GM19438 (cell line): ENCODE results near the gene EIF4G1.
"Not testable (repeated sequence)": the region's sequence is repeated elsewhere in the genome, so short reads cannot be mapped to it uniquely, and the experiment has no call there.

ENCODE experiments used
- ATAC-seq: cut with Tn5 transposase; IDR thresholded peaks from one replicate; pipeline ENCODE4 v1.9.1; 2021; ENCODE audit warnings: low read depth; ENCODE audit not compliant: unreplicated experiment

Gene EIF4G1, protein sequence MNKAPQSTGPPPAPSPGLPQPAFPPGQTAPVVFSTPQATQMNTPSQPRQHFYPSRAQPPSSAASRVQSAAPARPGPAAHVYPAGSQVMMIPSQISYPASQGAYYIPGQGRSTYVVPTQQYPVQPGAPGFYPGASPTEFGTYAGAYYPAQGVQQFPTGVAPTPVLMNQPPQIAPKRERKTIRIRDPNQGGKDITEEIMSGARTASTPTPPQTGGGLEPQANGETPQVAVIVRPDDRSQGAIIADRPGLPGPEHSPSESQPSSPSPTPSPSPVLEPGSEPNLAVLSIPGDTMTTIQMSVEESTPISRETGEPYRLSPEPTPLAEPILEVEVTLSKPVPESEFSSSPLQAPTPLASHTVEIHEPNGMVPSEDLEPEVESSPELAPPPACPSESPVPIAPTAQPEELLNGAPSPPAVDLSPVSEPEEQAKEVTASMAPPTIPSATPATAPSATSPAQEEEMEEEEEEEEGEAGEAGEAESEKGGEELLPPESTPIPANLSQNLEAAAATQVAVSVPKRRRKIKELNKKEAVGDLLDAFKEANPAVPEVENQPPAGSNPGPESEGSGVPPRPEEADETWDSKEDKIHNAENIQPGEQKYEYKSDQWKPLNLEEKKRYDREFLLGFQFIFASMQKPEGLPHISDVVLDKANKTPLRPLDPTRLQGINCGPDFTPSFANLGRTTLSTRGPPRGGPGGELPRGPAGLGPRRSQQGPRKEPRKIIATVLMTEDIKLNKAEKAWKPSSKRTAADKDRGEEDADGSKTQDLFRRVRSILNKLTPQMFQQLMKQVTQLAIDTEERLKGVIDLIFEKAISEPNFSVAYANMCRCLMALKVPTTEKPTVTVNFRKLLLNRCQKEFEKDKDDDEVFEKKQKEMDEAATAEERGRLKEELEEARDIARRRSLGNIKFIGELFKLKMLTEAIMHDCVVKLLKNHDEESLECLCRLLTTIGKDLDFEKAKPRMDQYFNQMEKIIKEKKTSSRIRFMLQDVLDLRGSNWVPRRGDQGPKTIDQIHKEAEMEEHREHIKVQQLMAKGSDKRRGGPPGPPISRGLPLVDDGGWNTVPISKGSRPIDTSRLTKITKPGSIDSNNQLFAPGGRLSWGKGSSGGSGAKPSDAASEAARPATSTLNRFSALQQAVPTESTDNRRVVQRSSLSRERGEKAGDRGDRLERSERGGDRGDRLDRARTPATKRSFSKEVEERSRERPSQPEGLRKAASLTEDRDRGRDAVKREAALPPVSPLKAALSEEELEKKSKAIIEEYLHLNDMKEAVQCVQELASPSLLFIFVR (N-terminal part only)

DNA sequence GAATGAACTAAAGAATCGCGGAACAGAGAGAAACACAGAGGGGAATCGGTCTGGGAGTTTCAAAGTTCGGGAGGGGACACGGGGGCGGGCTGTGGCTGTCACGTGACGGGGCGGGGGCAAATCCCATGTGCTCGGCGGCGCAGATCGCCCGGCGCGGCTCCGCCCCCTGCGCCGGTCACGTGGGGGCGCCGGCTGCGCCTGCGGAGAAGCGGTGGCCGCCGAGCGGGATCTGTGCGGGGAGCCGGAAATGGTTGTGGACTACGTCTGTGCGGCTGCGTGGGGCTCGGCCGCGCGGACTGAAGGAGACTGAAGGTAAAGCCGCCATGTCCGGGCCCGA, at the start of gene EIF4G1:
EIF4G1 (plus strand) TSS at position 244 of the 337 bp plus-strand sequence. CDS start 1,191 bp downstream, outside the sequence.
- ATAC-seq, result peak; percentile 76

DNA sequence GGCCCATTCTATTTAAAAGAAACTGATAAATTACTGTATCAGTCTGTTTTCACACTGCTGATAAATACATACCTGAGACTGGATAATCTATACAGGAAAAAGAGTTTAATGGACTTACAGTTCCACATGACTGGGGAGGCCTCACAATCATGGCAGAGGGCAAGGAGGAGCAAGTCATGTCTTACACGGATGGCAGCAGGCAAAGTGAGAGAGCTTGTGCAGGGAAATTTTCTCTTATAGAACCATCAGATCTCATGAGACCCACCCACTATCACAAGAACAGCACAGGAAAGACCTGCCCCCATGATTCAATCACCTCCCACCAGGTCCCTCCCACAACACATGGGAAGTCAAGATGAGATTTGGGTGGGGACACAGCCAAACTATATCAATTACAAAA, 47.2 kb upstream of the EIF4G1 start:
- not testable (repeated sequence) for ATAC-seq

GRCh38 chr3:184272269-184272668, 42.1 kb upstream of the EIF4G1 start:
- ATAC-seq, result no peak

DNA sequence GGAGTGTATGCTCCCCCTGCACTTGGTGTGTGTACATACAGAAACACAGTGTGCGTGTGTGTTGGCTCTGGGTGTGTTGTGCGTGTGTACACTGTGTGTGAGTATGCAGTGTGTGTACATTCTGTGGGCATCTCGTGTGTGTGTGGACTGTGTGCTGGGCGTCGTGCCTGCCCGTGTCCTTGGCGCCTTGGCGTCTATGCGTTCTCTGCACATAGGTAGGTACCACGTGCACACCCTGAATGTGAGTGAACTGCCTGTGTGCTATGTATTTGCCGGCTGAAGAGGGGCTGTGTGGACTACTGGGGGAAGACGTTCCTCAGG, 39.1 kb upstream of the EIF4G1 start:
- no peak for ATAC-seq

- no peak for ATAC-seq
Observed at GRCh38 chr3:184275961-184276910, 38.2 kb upstream of the EIF4G1 start, which contains the start of gene ECE2. TSS of gene ECE2 (plus strand) at chr3:184276022. CDS start at chr3:184276154, 132 bp downstream.

GRCh38 chr3:184277366-184277765, 37.0 kb upstream of the EIF4G1 start:
- no peak for ATAC-seq

DNA sequence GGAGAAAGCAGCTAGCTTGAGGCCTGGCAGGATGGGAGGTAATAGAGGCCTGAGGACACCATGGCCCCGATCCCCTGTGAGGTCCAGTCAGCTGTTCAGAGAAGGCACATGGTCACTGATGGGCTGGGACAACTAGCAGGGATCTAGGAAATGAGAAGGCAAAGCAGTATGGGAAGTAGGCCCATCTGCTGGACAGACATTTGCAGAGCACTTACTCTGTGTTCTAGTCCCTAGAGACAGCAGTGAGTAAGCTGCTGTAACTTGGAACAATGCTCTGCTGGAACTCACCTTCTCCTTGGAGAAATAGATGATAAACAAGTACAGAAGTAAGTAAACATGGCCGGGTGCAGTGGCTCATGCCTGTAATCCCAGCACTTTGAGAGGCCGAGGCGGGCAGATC, 31.5 kb upstream of the EIF4G1 start:
- ATAC-seq, result no peak

GRCh38 chr3:184283681-184284080, 30.7 kb upstream of the EIF4G1 start:
- no peak for ATAC-seq

DNA sequence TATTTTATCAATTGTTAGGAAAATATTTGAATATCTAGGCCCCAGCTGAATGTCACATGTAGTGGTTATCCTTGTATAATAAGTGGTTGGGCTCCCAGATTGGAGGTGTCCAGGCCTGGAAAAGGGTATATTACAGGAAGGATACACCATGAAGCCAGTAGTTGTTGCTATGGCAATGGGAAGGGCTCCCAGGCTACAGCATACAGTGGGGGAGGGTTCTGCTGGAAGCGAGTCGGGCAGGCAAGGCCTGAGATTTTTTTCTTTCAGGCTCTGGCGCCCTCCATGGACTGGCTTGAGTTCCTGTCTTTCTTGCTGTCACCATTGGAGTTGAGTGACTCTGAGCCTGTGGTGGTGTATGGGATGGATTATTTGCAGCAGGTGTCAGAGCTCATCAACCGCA, 29.7 kb upstream of the EIF4G1 start:
- ATAC-seq, result no peak

DNA sequence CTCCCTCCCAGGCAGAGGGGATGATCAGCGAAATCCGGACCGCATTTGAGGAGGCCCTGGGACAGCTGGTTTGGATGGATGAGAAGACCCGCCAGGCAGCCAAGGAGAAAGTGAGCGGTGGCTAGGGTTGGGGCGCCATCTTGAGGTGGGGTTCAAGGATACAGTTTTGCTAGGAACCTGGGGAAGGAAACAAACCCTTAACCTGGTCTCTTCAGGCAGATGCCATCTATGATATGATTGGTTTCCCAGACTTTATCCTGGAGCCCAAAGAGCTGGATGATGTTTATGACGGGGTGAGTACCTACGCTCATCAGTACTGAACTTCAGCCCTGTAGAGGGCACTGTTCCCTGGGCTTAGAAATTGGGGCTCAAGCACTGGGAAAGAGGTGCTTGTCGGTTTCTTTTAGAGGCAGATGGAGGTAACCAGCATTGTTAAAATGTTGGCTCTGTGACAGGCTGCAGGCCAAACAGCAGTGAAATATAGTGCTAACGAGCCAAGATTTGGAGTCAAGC, 24.9 kb upstream of the EIF4G1 start:
- no peak for ATAC-seq

- no peak for ATAC-seq
Observed at GRCh38 chr3:184290331-184290730, 24.1 kb upstream of the EIF4G1 start.

- no peak for ATAC-seq
Observed at GRCh38 chr3:184291044-184291737, 23.2 kb upstream of the EIF4G1 start.

DNA sequence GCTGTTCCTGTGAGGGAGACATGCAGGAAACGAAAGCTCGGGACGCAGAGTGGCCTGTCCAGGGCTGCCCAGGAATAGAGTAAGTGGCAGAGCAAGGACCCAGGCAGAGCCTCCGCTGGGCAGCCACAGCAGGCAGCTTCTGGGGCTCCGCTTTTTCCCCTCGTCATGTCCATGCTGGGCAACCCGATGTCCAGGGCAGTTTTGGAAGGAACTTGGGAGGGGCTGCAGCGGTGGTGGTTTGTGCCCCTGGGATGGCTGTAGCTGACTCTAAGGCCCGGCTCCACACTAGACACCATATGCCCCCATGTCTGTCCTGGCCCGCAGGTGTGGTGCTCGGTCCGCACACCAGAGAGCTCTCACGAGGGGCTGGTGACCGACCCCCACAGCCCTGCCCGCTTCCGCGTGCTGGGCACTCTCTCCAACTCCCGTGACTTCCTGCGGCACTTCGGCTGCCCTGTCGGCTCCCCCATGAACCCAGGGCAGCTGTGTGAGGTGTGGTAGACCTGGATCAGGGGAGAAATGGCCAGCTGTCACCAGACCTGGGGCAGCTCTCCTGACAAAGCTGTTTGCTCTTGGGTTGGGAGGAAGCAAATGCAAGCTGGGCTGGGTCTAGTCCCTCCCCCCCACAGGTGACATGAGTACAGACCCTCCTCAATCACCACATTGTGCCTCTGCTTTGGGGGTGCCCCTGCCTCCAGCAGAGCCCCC, 22.5 kb upstream of the EIF4G1 start:
- ATAC-seq, result no peak

DNA sequence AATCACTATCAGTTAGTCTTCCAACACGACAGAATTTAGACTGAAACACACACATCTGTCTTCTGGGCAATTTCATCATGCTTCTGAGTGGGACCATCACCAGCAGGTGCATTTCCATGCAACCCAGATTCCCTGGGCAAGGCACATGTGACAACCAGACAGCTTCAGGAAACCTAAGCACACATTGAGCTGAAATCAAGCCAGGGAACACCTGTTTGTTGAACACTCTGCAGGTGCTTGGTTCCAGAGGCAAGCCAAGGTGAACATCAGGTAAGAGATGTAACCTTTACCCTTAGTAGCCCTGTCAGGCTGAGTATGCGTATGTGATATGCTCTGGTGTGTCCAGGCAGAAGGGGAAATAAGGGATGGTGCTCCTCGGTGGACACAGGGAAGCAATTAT, 18.6 kb upstream of the EIF4G1 start:
- no peak for ATAC-seq

DNA sequence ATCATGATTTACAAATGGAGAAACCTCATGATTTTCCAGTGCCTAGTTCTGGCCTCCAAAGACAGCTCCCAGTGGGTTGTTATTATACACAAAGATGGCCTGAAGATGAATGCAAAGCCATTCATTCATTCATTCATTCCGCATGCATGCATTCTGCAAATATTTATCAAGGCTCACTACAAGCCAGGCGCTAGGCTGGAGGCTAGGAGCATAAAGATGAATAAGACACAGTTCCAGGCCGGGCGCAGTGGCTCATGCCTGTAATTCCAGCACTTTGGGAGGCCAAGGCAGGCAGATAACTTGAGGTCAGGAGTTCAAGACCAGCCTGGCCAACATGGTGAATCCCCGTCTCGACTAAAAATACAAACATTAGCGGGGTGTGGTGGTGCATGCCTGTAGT, 17.8 kb upstream of the EIF4G1 start:
- no peak for ATAC-seq

- ATAC-seq, result peak; percentile 93
Observed at GRCh38 chr3:184298759-184299487, 15.5 kb upstream of the EIF4G1 start, which contains the start of gene PSMD2. TSS of gene PSMD2 (plus strand) at chr3:184299241. CDS start at chr3:184299267, 26 bp downstream.

- no peak for ATAC-seq
Observed at GRCh38 chr3:184299488-184300377, 14.7 kb upstream of the EIF4G1 start.
